ENCODE measurements around the gene TTLL1.

TTLL1 gene

GRCh38 chr22:43088984-43089717, at the start of gene TTLL1:
Gene TTLL1, minus strand, starts transcription at chr22:43089391. Its CDS starts 13,805 bp downstream, at chr22:43075586.
- Mint-ChIP-seq H3K36me3 (peaks cover 2% of the 10 kb centered on the region), H3K4me3 (peak within 1 kb of the TSS; percentile 86), H3K9me3 (no peaks in the 10 kb centered on the region), H3K4me1 (peaks cover 25% of the 10 kb centered on the region), H3K27ac (peak within 1 kb of the TSS; percentile 89), H3K27me3 (peaks cover 8% of the 10 kb centered on the region)
- CTCF ChIA-PET, result no interaction called here
- DNase-seq, result peak; percentile 94

DNA sequence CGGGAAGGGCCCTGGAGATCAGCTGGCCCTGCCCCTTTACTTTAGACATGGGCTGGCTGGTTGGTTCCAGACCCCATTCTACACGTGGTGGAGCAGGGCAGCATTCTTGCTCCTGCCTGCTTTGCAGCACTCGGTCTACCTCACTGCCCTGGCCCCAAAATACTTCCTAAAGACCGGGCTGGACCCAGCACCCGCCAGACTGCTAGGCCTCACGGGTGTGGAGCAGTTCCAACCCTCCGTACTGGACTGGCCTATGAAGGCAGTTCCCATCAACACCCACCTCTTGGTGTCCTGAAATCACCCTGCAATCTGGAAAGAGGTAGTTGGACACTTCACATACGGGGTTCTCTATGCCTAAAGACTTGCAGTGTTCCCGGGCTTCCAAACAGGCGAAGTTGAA, 47.6 kb upstream of the TTLL1 start:
- CTCF ChIA-PET, result interaction anchor here (1.4 kb wide), 1 partner anchor 24 kb away, joined by 4 read pairs; no protein-coding TSS in a partner anchor
- H3K4me3 Mint-ChIP-seq, result no peak overlapping the region
- no peaks in the 10 kb centered on the region for H3K27me3 Mint-ChIP-seq
- H3K9me3 Mint-ChIP-seq, result no peaks in the 10 kb centered on the region
- H3K36me3 Mint-ChIP-seq, result peaks cover 25% of the 10 kb centered on the region
- DNase-seq, result no peak
- peaks cover 12% of the 10 kb centered on the region for H3K4me1 Mint-ChIP-seq
- no peak overlapping the region for H3K27ac Mint-ChIP-seq

DNA sequence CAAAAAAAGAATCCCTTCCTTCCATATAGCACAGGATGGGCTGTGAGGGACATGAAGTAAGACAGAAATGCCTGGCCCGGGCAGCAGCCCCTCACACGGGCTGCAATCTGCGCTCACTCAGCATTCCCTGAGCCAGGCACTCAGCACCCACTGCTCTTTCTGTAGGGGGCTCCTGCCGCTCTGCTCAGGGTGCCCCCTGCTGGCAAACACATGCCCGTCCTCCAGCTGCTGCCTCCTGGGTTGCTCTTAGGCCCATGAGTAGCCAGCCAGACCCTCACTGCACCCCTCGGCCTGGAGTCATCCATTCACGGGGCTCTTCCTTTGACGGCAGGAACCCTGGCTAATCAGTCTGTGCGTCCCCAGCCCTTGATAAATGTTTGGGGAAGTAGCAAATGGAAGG, 47.1 kb upstream of the TTLL1 start:
- peak; percentile 59 for DNase-seq
- no peak overlapping the region for H3K4me3 Mint-ChIP-seq
- peak overlapping the region; percentile 19 for H3K27ac Mint-ChIP-seq
- H3K27me3 Mint-ChIP-seq, result no peaks in the 10 kb centered on the region
- H3K9me3 Mint-ChIP-seq, result no peaks in the 10 kb centered on the region
- peaks cover 25% of the 10 kb centered on the region for H3K36me3 Mint-ChIP-seq
- CTCF ChIA-PET, result interaction anchor here (1.4 kb wide), 1 partner anchor 23 kb away, joined by 4 read pairs; no protein-coding TSS in a partner anchor
- H3K4me1 Mint-ChIP-seq, result peaks cover 8% of the 10 kb centered on the region

DNA sequence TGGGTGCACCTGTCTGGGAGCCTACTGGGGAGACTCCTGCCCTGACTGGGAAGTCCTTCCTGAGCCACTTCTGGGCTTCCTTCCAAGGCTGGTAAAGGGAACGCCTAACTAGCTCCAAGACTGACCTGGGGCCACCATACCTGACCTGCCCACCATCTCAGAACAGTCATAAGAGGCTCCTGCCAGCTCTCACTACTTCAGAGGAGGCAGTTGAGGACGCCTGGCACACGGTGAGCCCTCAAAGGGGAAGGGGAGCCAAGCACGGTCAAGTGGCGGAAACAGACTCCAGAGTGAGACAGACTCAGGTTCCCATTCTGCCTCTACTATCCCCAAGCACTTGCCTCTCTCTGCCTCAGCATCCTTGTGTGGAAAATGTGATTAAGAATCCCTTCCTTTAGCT, 46.4 kb upstream of the TTLL1 start:
- CTCF ChIA-PET, result interaction anchor here (1.0 to 1.4 kb wide), 3 partner anchors 11 to 24 kb away, joined by 3 to 4 read pairs (median 3); no protein-coding TSS in a partner anchor
- Mint-ChIP-seq H3K27ac (no peak overlapping the region), H3K27me3 (no peaks in the 10 kb centered on the region), H3K9me3 (no peaks in the 10 kb centered on the region), H3K36me3 (peaks cover 25% of the 10 kb centered on the region), H3K4me3 (no peak overlapping the region), H3K4me1 (peaks cover under 1% of the 10 kb centered on the region)
- no peak for DNase-seq

GRCh38 chr22:43134553-43134952, 45.4 kb upstream of the TTLL1 start:
- Mint-ChIP-seq H3K27ac (no peak overlapping the region), H3K36me3 (peaks cover 19% of the 10 kb centered on the region), H3K27me3 (no peaks in the 10 kb centered on the region), H3K4me1 (no peaks in the 10 kb centered on the region), H3K4me3 (no peak overlapping the region), H3K9me3 (no peaks in the 10 kb centered on the region)
- CTCF ChIA-PET, result interaction anchor here (1.0 kb wide), 1 partner anchor 23 kb away, joined by 3 read pairs; no protein-coding TSS in a partner anchor
- DNase-seq, result no peak

GRCh38 chr22:43133401-43133800, 44.2 kb upstream of the TTLL1 start:
- H3K27me3 Mint-ChIP-seq, result no peaks in the 10 kb centered on the region
- H3K9me3 Mint-ChIP-seq, result no peaks in the 10 kb centered on the region
- no peak overlapping the region for H3K4me3 Mint-ChIP-seq
- peak overlapping the region; percentile 42 for H3K27ac Mint-ChIP-seq
- H3K36me3 Mint-ChIP-seq, result peaks cover 19% of the 10 kb centered on the region
- DNase-seq, result no peak
- CTCF ChIA-PET, result no interaction called here
- peaks cover 4% of the 10 kb centered on the region for H3K4me1 Mint-ChIP-seq

- Mint-ChIP-seq H3K9me3 (no peaks in the 10 kb centered on the region), H3K4me3 (no peak overlapping the region), H3K4me1 (peaks cover 8% of the 10 kb centered on the region), H3K27ac (no peak overlapping the region), H3K36me3 (peaks cover 17% of the 10 kb centered on the region), H3K27me3 (no peaks in the 10 kb centered on the region)
- DNase-seq, result no peak
- CTCF ChIA-PET, result no interaction called here
Observed at GRCh38 chr22:43131773-43132501, 42.7 kb upstream of the TTLL1 start.

DNA sequence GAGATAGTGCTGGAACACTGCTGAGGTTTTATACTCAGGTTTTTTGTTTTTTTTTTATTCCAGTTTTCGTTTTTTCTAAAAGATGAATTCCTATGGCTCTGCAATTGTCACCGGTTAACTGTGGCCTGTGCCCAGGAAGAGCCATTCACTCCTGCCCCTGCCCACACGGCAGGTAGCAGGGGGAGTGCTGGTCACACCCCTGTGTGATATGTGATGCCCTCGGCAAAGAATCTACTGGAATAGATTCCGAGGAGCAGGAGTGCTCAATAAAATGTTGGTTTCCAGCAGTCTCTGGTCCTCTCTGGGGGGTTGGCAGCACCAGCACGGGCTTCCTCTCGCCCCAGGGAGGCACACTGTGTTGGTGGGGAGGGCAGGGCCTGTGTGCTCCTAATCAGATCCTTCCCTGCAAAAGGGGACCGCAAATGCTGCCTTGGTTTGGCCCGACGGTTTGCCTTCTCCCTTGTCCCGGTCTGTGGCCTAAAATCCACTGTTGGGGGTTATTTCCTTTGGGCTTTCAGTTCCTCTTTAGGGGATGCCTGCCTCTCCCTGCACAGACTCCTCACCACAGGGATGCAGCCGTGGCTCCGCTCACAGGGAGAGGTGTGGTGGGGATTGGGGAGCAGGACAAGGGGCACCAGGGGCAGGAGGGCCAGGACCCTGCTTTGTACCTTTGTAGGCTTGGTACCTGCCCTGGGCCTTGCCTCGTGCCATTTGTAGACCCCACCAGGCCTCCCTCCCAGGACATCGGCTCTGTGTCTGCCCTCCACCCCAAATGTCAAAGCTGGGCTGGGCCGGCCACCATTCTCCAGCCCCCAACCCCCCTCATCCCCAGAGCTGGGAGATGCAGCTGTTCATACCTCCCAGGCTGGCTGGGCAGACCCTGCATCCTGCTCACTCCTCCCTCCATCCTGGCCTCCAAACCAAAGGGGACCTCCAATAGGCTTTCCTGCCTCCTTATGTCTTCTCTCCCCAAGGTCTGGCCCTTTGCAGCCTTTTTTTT, 40.5 kb upstream of the TTLL1 start:
- Mint-ChIP-seq H3K36me3 (peaks cover 8% of the 10 kb centered on the region), H3K27ac (no peak overlapping the region), H3K4me1 (peaks cover 10% of the 10 kb centered on the region), H3K27me3 (no peaks in the 10 kb centered on the region), H3K9me3 (no peaks in the 10 kb centered on the region), H3K4me3 (no peak overlapping the region)
- CTCF ChIA-PET, result no interaction called here
- no peak for DNase-seq

- Mint-ChIP-seq H3K27me3 (no peaks in the 10 kb centered on the region), H3K27ac (no peak overlapping the region), H3K36me3 (peaks cover 7% of the 10 kb centered on the region), H3K4me3 (no peak overlapping the region), H3K9me3 (no peaks in the 10 kb centered on the region), H3K4me1 (peaks cover 10% of the 10 kb centered on the region)
- CTCF ChIA-PET, result no interaction called here
- DNase-seq, result no peak
Observed at GRCh38 chr22:43128928-43129424, 39.8 kb upstream of the TTLL1 start.

DNA sequence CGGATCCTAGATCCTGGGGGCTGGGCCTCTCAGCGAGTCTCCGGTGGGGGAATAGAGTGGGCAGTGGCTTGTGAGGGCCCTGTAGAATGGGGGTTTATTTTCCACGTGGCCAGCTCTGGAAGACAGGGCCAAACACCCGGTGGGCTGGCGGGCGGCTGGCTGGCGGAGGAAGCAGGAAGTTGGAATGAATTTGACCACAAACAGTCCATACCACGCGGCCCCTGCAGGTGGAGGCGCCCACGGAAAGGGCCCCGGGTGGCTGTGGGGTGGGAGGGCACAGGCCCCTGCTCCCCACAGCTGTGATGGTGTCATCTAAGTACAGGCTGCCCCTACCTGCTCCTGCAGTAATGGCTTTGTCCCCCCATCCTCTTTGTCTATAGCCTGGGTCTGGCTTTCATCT, 38.9 kb upstream of the TTLL1 start:
- Mint-ChIP-seq H3K4me1 (peaks cover 10% of the 10 kb centered on the region), H3K36me3 (peaks cover 4% of the 10 kb centered on the region), H3K27me3 (no peaks in the 10 kb centered on the region), H3K9me3 (no peaks in the 10 kb centered on the region), H3K4me3 (no peak overlapping the region), H3K27ac (no peak overlapping the region)
- DNase-seq, result no peak
- CTCF ChIA-PET, result no interaction called here

DNA sequence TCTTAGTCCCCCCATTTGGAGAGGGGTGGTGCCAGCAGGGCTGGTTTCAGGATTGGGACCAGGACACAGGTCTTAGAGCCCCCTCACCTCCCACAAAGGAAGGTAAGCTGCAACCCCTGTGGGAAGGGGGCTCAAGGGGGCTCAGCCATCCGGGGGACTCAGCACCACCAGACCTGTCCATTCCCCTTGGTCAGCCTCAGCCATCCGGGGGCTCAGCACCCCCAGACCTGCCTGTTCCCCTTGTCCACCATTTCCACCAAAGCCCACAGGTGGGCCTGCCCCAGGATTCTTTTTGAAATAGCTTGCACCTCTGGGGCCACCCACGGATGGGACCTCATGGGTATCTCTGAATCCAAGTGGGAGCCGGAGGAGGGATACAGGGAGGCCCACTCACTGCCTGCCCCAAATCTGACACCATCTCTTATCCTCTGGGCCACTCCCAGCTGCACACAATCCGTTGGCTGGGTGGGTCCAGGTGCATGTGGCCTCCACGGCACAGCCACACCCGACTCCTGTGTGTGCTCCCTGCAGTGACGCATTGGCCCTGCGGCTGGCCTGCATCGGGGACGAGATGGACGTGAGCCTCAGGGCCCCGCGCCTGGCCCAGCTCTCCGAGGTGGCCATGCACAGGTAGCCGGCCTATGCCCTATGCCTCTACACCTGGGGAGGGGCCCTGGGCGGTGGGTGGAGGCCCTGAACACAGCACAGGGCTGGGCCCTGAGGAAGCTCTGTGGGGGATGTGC, 38.1 kb upstream of the TTLL1 start:
- DNase-seq, result no peak
- H3K27me3 Mint-ChIP-seq, result no peaks in the 10 kb centered on the region
- H3K4me1 Mint-ChIP-seq, result peaks cover 10% of the 10 kb centered on the region
- no peak overlapping the region for H3K27ac Mint-ChIP-seq
- H3K36me3 Mint-ChIP-seq, result peaks cover 3% of the 10 kb centered on the region
- H3K4me3 Mint-ChIP-seq, result no peak overlapping the region
- no peaks in the 10 kb centered on the region for H3K9me3 Mint-ChIP-seq
- CTCF ChIA-PET, result no interaction called here

DNA sequence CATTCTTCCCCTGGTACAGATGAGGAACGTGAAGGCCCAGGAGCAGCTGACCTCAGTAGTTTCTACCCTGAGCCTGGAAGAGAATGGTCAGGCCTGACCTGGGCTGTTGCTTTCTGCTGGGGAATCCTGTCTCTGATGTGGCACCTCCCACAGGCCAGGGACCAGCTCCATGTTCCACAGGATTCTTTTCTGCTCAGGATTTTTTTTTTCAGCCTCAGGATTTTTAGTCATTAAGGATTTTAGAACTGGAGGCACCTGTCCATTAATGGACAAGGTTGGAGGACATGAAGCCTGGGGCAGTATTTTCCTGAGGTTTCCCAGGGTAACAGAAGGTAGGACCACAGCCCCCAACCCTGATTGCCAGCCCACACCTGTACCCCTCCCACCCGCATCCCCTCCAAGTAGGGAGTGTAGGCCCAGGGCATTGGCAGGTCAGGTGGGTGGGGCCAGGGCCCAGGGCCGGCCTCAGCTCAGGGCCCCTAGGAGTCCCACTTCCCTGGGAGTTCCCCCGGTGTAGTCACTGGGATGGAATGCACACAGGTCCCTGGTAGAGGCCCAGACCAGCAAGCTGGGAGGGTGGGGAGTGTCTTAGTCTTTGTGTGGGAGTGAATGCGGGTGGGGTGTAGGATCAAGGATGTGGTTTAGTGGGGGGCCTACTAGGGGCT, 37.4 kb upstream of the TTLL1 start:
- H3K4me3 Mint-ChIP-seq, result no peak overlapping the region
- CTCF ChIA-PET, result no interaction called here
- no peak for DNase-seq
- peaks cover 10% of the 10 kb centered on the region for H3K4me1 Mint-ChIP-seq
- H3K27me3 Mint-ChIP-seq, result no peaks in the 10 kb centered on the region
- no peaks in the 10 kb centered on the region for H3K9me3 Mint-ChIP-seq
- no peak overlapping the region for H3K27ac Mint-ChIP-seq
- H3K36me3 Mint-ChIP-seq, result no peaks in the 10 kb centered on the region

GRCh38 chr22:43118953-43119458, 29.8 kb upstream of the TTLL1 start:
- H3K27me3 Mint-ChIP-seq, result peaks cover 3% of the 10 kb centered on the region
- H3K4me1 Mint-ChIP-seq, result no peaks in the 10 kb centered on the region
- no peaks in the 10 kb centered on the region for H3K36me3 Mint-ChIP-seq
- DNase-seq, result no peak
- no peak overlapping the region for H3K27ac Mint-ChIP-seq
- no peak overlapping the region for H3K4me3 Mint-ChIP-seq
- H3K9me3 Mint-ChIP-seq, result no peaks in the 10 kb centered on the region
- CTCF ChIA-PET, result no interaction called here

All from activated naive CD4-positive, alpha-beta T cell treated with anti-CD3 and anti-CD28 coated beads, Interleukin-2, amount 10 ng/mL, durations not matched to agents 7 days and 5 days (primary cell).